Measurements from ENCODE around the gene PRDM16. TPM values are rescaled to one million over a fixed set of nuclear protein-coding genes. Genes with fewer than 3 reads are reported as not detected.

Gene PRDM16
- total and polyA plus RNA-seq, 4 donors = 0.05 to 0.67 (median 0.19) TPM

GRCh38 chr1:3146907-3147306 lies 77.9 kb downstream of the PRDM16 start:
- TF ChIP-seq ATF3 (IDR thresholded peaks at IDR 0.05) = no peak
- TF ChIP-seq, protein P1, sequence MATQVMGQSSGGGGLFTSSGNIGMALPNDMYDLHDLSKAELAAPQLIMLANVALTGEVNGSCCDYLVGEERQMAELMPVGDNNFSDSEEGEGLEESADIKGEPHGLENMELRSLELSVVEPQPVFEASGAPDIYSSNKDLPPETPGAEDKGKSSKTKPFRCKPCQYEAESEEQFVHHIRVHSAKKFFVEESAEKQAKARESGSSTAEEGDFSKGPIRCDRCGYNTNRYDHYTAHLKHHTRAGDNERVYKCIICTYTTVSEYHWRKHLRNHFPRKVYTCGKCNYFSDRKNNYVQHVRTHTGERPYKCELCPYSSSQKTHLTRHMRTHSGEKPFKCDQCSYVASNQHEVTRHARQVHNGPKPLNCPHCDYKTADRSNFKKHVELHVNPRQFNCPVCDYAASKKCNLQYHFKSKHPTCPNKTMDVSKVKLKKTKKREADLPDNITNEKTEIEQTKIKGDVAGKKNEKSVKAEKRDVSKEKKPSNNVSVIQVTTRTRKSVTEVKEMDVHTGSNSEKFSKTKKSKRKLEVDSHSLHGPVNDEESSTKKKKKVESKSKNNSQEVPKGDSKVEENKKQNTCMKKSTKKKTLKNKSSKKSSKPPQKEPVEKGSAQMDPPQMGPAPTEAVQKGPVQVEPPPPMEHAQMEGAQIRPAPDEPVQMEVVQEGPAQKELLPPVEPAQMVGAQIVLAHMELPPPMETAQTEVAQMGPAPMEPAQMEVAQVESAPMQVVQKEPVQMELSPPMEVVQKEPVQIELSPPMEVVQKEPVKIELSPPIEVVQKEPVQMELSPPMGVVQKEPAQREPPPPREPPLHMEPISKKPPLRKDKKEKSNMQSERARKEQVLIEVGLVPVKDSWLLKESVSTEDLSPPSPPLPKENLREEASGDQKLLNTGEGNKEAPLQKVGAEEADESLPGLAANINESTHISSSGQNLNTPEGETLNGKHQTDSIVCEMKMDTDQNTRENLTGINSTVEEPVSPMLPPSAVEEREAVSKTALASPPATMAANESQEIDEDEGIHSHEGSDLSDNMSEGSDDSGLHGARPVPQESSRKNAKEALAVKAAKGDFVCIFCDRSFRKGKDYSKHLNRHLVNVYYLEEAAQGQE (IDR thresholded peaks at IDR 0.05) = no peak
- no peak for TF ChIP-seq EGR1 (IDR thresholded peaks at IDR 0.05; ENCODE audit: low read depth in 2 of 2)
- no peak overlapping the region for H3K27ac ChIP-seq (ENCODE audit: low read depth in 1 of 2, low read length in 2 of 2)
- H3K9me3 ChIP-seq (ENCODE audit: control insufficient read depth in 4 of 4, low read length in 3 of 4) = no peaks in the 10 kb centered on the region
- no peaks in the 10 kb centered on the region for H3K36me3 ChIP-seq (ENCODE audit: control insufficient read depth in 4 of 4, insufficient read depth in 3 of 4, low read depth in 1 of 4, low read length in 3 of 4)
- no peaks in the 10 kb centered on the region for H3K27me3 ChIP-seq (ENCODE audit: control insufficient read depth in 4 of 4, insufficient read depth in 4 of 4, low read length in 3 of 4)
- no peak for DNase-seq (ENCODE audit: low spot score)
- 96% methylated on average over 19 of the region's 19 CpGs for WGBS
- no peak overlapping the region for H3K9ac ChIP-seq (ENCODE audit: low read depth in 1 of 2, low read length in 2 of 2)
- H3K4me1 ChIP-seq (ENCODE audit: control insufficient read depth in 4 of 4, insufficient read depth in 4 of 4, low read length in 3 of 4) = no peaks in the 10 kb centered on the region
- H3K4me3 ChIP-seq (ENCODE audit: low read depth in 1 of 3, low read length in 3 of 3) = no peak overlapping the region

DNA sequence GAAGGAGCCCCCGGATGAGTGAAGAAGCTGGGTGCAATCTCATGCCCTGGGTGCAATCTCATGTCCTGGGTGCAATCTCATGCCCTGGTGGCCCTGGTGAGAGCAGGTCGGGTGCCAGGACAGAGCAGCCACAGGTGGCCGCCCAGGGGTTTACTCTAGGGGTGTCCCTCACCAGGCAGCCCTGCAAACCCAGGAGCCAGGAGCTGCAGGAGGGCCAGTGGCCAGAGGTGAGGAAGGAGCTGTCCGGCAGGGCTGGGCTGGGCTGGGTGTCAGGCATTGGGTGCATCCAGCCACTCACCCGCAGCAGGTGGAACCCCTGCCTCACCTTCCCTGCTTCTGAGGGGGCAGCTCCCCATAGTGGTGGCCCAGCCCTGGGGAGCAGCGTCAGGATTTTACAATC lies 79.2 kb downstream of the PRDM16 start:
- TF ChIP-seq HNF4G (IDR thresholded peaks at IDR 0.05) = no peak
- TF ChIP-seq NR2F2 (IDR thresholded peaks at IDR 0.05) = no peak
- TF ChIP-seq, protein P2, sequence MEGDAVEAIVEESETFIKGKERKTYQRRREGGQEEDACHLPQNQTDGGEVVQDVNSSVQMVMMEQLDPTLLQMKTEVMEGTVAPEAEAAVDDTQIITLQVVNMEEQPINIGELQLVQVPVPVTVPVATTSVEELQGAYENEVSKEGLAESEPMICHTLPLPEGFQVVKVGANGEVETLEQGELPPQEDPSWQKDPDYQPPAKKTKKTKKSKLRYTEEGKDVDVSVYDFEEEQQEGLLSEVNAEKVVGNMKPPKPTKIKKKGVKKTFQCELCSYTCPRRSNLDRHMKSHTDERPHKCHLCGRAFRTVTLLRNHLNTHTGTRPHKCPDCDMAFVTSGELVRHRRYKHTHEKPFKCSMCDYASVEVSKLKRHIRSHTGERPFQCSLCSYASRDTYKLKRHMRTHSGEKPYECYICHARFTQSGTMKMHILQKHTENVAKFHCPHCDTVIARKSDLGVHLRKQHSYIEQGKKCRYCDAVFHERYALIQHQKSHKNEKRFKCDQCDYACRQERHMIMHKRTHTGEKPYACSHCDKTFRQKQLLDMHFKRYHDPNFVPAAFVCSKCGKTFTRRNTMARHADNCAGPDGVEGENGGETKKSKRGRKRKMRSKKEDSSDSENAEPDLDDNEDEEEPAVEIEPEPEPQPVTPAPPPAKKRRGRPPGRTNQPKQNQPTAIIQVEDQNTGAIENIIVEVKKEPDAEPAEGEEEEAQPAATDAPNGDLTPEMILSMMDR (IDR thresholded peaks at IDR 0.05; ENCODE audit: low read depth, low read length, missing input control) = no peak
- no peak for TF ChIP-seq EGR1 (IDR thresholded peaks at IDR 0.05; ENCODE audit: low read depth in 2 of 2)
- no peak for TF ChIP-seq YY1 (IDR thresholded peaks at IDR 0.05)
- TF ChIP-seq HNF4A (conservative IDR thresholded peaks at IDR 0.05) = no peak
- no peaks in the 10 kb centered on the region for H3K9me3 ChIP-seq (ENCODE audit: control insufficient read depth in 4 of 4, low read length in 3 of 4)
- H3K4me1 ChIP-seq (ENCODE audit: control insufficient read depth in 4 of 4, insufficient read depth in 4 of 4, low read length in 3 of 4) = no peaks in the 10 kb centered on the region
- no peaks in the 10 kb centered on the region for H3K27me3 ChIP-seq (ENCODE audit: control insufficient read depth in 4 of 4, insufficient read depth in 4 of 4, low read length in 3 of 4)
- H3K4me3 ChIP-seq (ENCODE audit: low read depth in 1 of 3, low read length in 3 of 3) = no peak overlapping the region
- WGBS = 91% methylated on average over 6 of the region's 6 CpGs
- no peak overlapping the region for H3K27ac ChIP-seq (ENCODE audit: low read depth in 1 of 2, low read length in 2 of 2)
- no peak overlapping the region for H3K9ac ChIP-seq (ENCODE audit: low read depth in 1 of 2, low read length in 2 of 2)
- no peaks in the 10 kb centered on the region for H3K36me3 ChIP-seq (ENCODE audit: control insufficient read depth in 4 of 4, insufficient read depth in 3 of 4, low read depth in 1 of 4, low read length in 3 of 4)
- no peak for DNase-seq (ENCODE audit: low spot score)

DNA sequence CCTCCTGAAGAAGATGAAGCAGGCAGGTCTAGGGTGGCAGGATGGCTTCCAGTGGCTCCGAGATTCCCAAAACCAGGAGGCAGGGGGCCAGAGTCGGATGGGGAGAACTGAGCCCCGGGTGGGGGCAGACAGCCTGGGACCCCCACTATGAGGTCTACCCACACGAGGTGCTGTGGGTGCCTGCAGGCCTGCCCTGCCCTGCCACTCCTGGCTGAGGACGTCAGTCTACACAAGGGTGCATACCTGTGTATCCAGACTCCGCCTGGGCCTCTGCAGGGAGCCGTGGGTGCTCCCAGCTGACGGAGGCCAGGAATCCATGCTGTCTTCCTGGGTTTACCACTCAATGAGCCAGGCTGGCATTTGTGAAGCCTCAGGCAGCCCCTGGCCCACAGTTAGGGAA lies 80.3 kb downstream of the PRDM16 start:
- no peak for TF ChIP-seq JUND (IDR thresholded peaks at IDR 0.05)
- Histone ChIP-seq H3K27ac (ENCODE audit: low read depth in 1 of 2, low read length in 2 of 2) (no peak overlapping the region), H3K27me3 (ENCODE audit: control insufficient read depth in 4 of 4, insufficient read depth in 4 of 4, low read length in 3 of 4) (no peaks in the 10 kb centered on the region), H3K9ac (ENCODE audit: low read depth in 1 of 2, low read length in 2 of 2) (no peak overlapping the region), H3K4me1 (ENCODE audit: control insufficient read depth in 4 of 4, insufficient read depth in 4 of 4, low read length in 3 of 4) (no peaks in the 10 kb centered on the region), H3K36me3 (ENCODE audit: control insufficient read depth in 4 of 4, insufficient read depth in 3 of 4, low read depth in 1 of 4, low read length in 3 of 4) (no peaks in the 10 kb centered on the region), H3K4me3 (ENCODE audit: low read depth in 1 of 3, low read length in 3 of 3) (no peak overlapping the region), H3K9me3 (ENCODE audit: control insufficient read depth in 4 of 4, low read length in 3 of 4) (no peaks in the 10 kb centered on the region)
- 85% methylated on average over 8 of the region's 8 CpGs for WGBS
- DNase-seq (ENCODE audit: low spot score) = no peak
